ENCODE results near the gene LITAF.
A peak's percentile ranks its signal among the peaks of the same experiment; 100 is the strongest.

Gene LITAF

DNA sequence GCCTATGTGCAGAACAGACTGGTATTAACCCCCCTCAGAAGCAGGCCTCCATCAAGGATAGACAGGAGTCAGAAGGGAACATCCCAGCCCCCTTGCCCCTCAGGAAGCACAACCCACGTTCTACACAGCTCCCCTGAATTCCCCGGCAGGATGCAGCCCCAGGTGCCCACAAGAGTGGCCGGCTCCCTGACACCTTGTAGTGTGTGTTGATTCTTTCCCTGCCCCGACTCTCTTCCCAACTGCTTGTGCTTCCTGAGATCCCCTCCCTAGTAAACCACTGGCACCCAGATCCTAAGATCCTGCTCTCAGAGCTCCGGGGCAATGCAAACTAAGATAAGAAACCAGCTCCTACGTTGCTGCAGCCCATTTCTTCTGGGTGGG, 34.8 kb upstream of the LITAF start:
- H3K4me1 ChIP-seq (ENCODE audit: insufficient read depth, low read length): peaks cover 36% of the 10 kb centered on the region
- H3K9ac ChIP-seq (ENCODE audit: low read depth, low read length): peak overlapping the region; percentile 17; the same call in 1 of the 2 replicates
- H3K27ac ChIP-seq (ENCODE audit: low read length): peak overlapping the region; percentile 47
- H4K20me1 ChIP-seq (ENCODE audit: insufficient read depth, low read length): no peaks in the 10 kb centered on the region
- no peaks in the 10 kb centered on the region for H3K79me2 ChIP-seq (ENCODE audit: insufficient read depth, low read length)
- TF ChIP-seq CTCF (IDR thresholded peaks at IDR 0.05; ENCODE audit: borderline replicate concordance, extremely low read depth, low read length, poor library complexity, severe bottlenecking) (no peak), EZH2 (IDR thresholded peaks at IDR 0.05; ENCODE audit: borderline replicate concordance, low read depth, low read length, severe bottlenecking) (no peak)
- ATAC-seq (ENCODE audit: insufficient read depth, low read depth): peak; percentile 5; the same call in 1 of the 3 replicates
- no peak overlapping the region for H3K4me3 ChIP-seq (ENCODE audit: low read depth in 1 of 2, low read length in 2 of 2)
- H2AFZ ChIP-seq (ENCODE audit: low read depth, low read length): no peak overlapping the region
- no peaks in the 10 kb centered on the region for H3K27me3 ChIP-seq (ENCODE audit: insufficient read depth, low read length, poor library complexity)
- DNase-seq: no peak
- peaks cover 3% of the 10 kb centered on the region for H3K9me3 ChIP-seq (ENCODE audit: insufficient read depth, low read length, severe bottlenecking)
- no peaks in the 10 kb centered on the region for H3K36me3 ChIP-seq (ENCODE audit: insufficient read depth, low read length)
- no peak overlapping the region; the same call in 1 of the 2 replicates for H3K4me2 ChIP-seq (ENCODE audit: insufficient read depth, low read length)

DNA sequence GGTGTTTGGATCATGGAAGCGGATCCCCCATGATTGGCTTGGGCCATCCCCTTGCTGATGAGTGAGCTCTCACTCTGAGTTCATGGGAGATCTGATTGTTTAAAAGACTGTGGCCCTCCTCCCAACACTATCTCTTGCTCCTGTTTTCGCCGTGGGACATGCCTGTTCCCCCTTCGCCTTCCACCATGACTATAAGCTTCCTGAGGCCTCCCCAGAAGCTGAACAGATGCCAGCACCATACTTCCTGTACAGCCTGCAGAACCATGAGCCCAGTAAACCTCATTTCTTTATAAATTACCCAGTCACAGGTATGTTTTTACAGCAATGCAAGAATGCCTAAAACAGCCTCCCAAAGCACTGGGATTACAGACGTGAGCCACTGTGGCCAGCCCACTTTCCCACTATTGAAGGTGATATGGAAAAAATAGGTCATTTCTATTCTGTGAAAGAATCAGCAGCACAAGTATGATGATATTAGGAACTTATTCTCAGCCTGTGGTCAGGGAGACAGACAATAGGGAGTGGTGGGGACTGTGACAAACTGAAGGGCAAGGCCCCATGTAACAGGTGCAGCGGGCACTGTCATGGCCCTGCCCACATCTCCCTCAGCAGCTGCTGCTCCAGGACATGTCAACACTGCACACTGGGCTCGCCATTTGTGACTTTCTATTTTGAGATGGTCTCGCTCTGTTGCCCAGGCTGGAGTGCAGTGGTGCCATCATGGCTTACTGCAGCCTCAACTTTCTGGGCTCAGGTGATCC, 33.7 kb upstream of the LITAF start:
- H3K9me3 ChIP-seq (ENCODE audit: insufficient read depth, low read length, severe bottlenecking): peaks cover 3% of the 10 kb centered on the region
- DNase-seq: no peak
- no peak for ATAC-seq (ENCODE audit: insufficient read depth, low read depth)
- no peak for TF ChIP-seq EZH2 (IDR thresholded peaks at IDR 0.05; ENCODE audit: borderline replicate concordance, low read depth, low read length, severe bottlenecking)
- no peak for TF ChIP-seq CTCF (IDR thresholded peaks at IDR 0.05; ENCODE audit: borderline replicate concordance, extremely low read depth, low read length, poor library complexity, severe bottlenecking)
- no peak overlapping the region for H3K9ac ChIP-seq (ENCODE audit: low read depth, low read length)
- no peak overlapping the region for H3K4me3 ChIP-seq (ENCODE audit: low read depth in 1 of 2, low read length in 2 of 2)
- H2AFZ ChIP-seq (ENCODE audit: low read depth, low read length): no peak overlapping the region
- H3K27ac ChIP-seq (ENCODE audit: low read length): peak overlapping the region; percentile 96
- H3K36me3 ChIP-seq (ENCODE audit: insufficient read depth, low read length): no peaks in the 10 kb centered on the region
- H3K79me2 ChIP-seq (ENCODE audit: insufficient read depth, low read length): no peaks in the 10 kb centered on the region
- no peak overlapping the region for H3K4me2 ChIP-seq (ENCODE audit: insufficient read depth, low read length)
- H3K4me1 ChIP-seq (ENCODE audit: insufficient read depth, low read length): peaks cover 36% of the 10 kb centered on the region
- no peaks in the 10 kb centered on the region for H3K27me3 ChIP-seq (ENCODE audit: insufficient read depth, low read length, poor library complexity)
- H4K20me1 ChIP-seq (ENCODE audit: insufficient read depth, low read length): no peaks in the 10 kb centered on the region

- H3K36me3 ChIP-seq (ENCODE audit: insufficient read depth, low read length): no peaks in the 10 kb centered on the region
- ATAC-seq (ENCODE audit: insufficient read depth, low read depth) (peak; percentile 82), DNase-seq (peak; percentile 78)
- peaks cover 36% of the 10 kb centered on the region for H3K4me1 ChIP-seq (ENCODE audit: insufficient read depth, low read length)
- no peak overlapping the region for H3K4me3 ChIP-seq (ENCODE audit: low read depth in 1 of 2, low read length in 2 of 2)
- no peaks in the 10 kb centered on the region for H3K27me3 ChIP-seq (ENCODE audit: insufficient read depth, low read length, poor library complexity)
- no peak overlapping the region; the same call in 1 of the 2 replicates for H2AFZ ChIP-seq (ENCODE audit: low read depth, low read length)
- H4K20me1 ChIP-seq (ENCODE audit: insufficient read depth, low read length): no peaks in the 10 kb centered on the region
- TF ChIP-seq EZH2 (IDR thresholded peaks at IDR 0.05; ENCODE audit: borderline replicate concordance, low read depth, low read length, severe bottlenecking): no peak
- TF ChIP-seq CTCF (IDR thresholded peaks at IDR 0.05; ENCODE audit: borderline replicate concordance, extremely low read depth, low read length, poor library complexity, severe bottlenecking): no peak
- H3K4me2 ChIP-seq (ENCODE audit: insufficient read depth, low read length): no peak overlapping the region
- H3K27ac ChIP-seq (ENCODE audit: low read length): peak overlapping the region; percentile 96
- H3K9me3 ChIP-seq (ENCODE audit: insufficient read depth, low read length, severe bottlenecking): peaks cover 3% of the 10 kb centered on the region
- H3K9ac ChIP-seq (ENCODE audit: low read depth, low read length): peak overlapping the region; percentile 26; the same call in 1 of the 2 replicates
- no peaks in the 10 kb centered on the region for H3K79me2 ChIP-seq (ENCODE audit: insufficient read depth, low read length)
Measured at GRCh38 chr16:11619327-11619851, 32.7 kb upstream of the LITAF start.

All from DND-41 (cell line).